GM19240 (cell line): ENCODE data around the gene STK17B.

Source experiments
- DNase-seq: peaks from one replicate; pipeline ENCODE4 v3.0.0; 2011; ENCODE audit warnings: low spot score; ENCODE audit not compliant: insufficient read length

STK17B gene

DNA sequence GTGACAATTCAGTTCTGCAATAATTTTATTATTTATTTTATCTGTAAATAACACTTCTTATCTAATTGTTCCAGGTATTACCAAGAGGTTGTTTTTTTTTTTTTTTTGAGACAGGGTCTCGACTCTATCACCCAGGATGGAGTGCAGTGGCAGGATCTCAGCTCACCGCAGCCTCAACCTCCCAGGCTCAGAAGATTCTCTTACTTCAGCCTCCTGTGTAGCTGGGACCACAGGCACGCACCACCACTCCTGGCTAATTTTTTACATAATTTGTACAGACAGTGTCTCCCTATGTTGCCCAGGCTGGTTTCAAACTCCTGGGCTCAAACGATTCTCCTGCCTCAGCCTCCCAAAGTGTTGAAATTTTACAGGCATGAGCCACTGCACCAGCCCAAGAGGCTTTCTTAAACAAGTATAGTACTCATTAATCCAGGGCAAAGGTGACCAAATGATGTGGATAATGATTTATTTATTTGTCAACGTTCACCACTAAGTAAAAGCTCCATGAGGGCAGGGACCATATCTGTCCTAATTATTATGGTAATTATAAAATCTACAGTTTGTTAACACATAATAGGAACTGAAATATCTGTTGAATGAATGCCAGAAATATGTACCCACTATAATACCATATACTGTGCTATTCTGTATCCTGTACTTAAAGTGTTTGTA, 12.0 kb downstream of the STK17B start:
- DNase-seq = no peak

DNA sequence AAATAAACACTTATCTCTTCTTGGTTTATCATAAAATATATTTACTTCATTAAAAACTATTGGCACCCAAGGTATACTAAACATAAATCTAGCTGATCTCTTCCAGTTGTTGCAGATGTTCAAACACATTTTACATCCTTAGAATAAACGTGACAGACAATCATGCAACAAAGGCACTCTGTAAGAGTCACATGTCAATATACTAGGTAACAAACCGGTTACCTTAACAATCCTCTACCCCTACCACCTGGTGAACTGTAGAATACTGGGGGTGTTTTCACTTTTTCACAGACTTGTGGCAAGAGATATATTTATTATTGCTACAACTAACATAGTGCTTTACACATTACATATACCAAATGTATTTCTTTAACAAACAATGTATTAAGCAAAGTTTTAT, 15.8 kb downstream of the STK17B start:
- DNase-seq = no peak

DNA sequence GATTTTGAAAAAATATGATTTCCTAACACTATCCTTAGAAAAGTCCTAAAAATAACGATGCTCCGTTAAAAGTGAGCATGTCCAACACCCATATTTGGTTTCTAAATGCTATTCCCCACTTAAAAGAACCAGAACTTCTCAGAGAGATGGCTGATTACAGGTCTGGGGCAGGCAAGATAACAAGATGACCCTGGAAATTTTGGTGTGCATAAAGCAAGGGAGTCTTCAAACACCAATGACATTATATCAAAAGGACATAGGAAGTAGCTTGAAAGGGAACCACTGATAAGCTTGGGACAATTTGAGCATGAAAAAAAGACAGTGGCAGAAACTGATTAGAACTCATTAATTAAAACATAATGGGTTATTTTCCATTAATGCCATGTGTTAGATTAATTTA, 17.9 kb downstream of the STK17B start:
- no peak for DNase-seq

DNA sequence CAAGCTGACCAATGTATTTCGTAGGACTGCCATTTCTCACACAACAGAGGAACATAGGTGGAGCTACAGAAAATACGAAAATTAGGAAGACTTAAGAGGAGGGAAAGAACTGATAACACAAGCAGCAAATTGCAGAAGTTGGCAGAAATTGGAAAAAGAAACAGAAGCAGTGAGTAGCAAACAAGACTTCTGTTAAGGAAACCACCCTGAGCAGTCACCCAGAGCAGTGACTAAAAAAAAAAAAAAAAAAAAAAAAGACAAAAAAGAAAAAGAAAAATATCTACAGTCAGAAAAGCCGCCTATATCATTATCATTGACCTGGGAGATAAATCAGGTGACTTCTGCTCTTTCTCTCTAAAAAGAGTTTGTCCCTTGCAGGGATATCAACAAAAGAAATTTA, 21.4 kb downstream of the STK17B start:
- DNase-seq = no peak

DNA sequence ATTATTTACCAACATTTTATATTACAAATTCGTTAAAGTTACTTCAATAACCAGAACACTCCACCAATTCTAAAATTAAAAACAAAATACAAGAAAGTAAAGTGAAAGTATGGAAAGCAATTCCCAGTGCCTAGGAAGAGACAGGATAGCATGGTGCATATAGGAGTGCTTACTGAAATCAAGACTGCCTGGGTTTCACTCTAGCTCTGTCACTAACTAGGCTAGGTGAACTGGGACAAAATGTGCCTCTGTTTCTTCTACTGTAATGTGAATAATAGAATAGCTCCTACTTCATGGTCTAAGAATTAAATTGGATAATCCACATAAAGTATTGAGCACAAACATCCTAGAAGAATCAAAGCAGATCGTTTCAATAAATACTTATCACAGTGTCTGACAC, 22.6 kb downstream of the STK17B start:
- no peak for DNase-seq

DNA sequence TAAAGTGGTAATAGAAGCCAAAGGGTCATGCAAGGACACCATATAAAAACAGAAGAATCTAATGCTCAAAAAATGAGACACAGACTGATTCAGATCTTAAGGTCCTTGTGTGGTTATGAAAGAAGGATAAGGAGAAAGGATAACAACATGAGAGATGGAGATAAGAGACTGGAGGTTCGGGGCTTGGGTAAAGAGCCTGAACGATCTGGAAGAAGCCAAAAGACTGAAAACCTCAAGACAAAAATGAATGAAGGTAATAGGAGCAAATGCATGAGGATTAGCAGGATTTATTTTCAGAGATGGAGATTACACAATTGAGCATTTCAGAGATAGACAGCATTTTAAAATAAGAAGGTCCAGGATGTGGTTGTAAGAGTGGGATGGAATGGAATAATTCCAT, 26.1 kb downstream of the STK17B start:
- no peak for DNase-seq

DNA sequence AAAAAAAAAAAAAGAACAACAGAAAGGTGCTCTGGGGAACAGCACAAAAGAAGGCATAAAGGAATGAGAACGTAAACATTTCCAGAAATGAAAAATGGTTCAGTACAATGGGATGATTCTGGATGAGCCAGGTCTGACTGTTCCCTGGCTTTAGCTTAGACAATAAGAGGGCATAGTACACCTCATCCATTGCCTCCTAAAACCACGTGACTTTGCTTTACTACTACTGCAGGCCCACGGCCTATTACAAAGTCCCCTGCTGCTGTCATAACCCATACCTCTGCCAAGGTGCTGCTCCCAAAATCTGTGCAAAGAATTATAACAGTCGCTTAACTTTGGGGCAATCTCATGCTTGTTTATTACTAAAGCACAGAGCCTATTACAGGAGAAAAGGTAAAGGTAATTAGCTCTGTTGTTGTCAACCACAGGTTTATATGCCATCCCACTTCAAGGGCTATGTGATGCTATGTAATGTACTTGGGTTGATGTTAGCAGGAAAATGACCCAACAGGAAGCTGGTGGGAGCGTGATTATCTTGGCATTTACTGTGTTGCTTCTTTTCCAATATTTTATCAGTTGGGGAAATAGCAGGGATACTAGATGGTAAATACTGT, 26.8 kb downstream of the STK17B start:
- no peak for DNase-seq

DNA sequence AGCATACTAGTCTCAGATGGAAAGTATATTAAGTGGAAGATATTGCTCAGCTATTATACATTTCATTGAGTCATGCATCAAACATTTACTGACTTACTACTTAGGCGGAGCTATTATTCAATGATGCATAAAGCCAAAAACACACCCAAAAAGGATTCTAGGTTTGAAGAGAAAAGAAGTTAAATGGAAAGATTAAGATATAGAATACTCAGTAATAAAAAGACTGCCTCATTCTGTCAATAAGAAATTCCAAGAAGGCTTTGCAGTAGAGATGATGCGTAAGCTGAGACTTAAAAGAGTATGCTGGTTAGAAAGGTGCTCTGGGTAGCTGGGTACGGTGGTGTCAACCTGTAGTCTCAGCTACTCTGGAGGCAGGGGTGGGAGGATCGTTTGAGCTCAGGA, 27.6 kb downstream of the STK17B start:
- no peak for DNase-seq

DNA sequence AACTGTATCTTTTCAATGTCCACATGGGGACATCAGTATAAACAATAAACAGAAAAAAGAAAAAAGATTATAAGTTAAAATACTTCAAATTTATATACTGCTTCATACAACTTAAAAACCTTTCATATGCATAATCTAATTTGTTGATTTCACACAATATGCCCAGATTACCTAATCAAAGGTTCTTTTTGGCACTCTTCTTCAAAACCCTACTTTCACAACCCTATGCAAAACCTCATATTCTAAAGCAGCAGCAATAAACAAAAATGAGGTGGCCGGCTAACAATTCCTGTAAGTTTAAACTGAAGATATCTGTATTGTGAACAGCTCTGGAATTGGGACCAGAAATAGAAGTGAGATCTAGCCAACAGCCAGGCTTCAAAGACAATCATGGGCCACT, 28.6 kb downstream of the STK17B start:
- no peak for DNase-seq

DNA sequence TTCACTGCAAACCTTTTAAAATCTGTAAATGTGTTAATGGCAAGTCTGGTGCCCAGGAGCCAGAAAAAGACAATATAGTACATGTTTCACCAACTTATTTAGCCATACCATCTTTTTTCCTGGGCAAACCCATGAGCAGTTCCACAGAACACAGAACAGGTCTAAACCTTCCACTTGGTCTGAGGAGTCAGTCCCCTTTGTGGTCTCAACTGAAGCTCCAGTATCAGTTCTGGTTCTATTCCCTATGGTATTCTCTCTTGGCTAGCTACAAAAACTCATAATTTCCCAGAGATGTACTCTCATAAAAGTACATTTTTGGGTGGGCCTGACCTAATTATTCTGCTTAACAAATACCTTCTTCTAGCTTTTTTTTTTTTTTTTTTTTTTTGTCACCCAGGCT, 31.2 kb downstream of the STK17B start:
- DNase-seq = no peak

DNA sequence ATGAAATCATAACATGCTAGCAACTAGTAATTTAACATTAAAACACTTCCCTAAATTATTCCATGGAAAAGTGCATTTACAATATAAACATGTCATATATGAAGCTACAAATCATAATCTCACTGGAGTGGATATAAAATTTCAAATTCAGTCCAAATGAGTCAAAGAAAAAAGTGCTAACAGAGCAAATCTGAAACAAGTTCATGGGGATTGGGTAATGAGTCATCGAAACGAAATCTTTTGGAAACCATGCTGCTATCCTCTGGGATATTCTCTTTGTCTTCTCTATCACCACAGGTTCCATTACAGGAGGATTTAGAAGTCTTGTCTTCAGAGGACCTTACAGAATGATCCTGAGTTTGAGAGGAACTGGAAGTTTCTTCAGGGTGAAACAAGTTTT, 34.1 kb downstream of the STK17B start:
- no peak for DNase-seq

DNA sequence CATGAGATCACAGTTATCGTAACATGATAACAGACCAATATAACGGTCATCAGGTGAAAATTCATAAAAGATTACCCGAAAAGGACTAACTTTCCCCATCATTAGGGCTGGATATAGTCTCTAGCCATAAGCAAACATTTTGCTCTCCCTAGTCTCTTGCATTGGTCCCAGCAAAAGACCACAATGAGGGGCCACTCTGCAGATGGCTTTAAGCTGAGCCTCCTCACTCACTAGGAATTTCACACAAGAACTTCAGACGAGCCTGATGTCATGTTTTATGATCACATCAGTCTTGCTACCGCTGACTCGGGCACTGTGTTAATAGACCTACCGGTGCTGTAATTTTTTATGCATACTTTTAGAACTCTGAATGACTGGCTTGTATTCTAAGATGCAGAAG, 35.2 kb downstream of the STK17B start:
- DNase-seq = no peak

DNA sequence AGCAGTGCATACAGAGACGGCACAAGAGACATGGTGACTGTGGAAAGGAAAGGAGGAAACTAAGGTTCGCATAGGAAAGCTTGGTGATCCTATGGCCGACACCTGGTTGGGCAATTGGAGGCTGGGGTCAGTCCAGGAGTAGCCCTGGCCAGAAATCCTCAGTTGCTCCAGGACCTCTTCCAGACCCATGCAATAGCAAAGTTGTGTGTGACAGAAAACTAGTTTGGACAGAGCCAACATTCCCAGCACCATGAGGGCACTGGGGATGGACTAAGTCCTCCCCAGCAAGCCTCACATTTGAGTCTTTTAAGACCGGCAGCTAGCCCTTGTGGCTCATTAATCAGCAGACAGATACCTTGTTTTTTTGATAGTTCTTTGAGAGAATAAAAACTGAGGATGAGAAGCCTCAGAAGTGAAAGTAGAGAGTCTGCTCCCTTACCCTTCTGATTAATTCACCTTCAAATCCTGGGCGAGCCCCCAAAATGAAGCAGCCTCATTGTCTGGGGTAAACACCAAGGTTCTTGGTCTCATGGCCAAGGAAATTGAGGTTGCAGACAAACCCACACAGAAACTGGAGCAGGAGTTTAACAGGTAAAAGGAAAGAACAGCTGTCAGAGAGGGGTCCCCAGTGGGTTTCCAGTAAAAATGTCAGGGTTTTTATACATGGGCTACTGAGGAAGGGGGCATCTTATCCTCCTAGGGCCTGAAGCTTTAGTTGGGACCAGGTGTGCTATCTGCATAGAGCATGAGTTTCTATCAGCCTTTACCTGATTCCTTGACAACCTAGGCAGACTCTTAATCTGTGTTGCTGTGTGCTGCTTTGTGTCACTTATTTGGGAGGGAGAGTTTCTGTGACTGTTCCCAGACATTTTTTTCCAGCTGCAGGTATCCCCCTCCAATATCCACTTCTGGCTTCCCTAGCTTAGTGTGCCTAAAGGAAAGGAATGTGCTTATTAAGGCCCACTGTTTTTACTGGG, 39.1 kb downstream of the STK17B start:
- no peak for DNase-seq

DNA sequence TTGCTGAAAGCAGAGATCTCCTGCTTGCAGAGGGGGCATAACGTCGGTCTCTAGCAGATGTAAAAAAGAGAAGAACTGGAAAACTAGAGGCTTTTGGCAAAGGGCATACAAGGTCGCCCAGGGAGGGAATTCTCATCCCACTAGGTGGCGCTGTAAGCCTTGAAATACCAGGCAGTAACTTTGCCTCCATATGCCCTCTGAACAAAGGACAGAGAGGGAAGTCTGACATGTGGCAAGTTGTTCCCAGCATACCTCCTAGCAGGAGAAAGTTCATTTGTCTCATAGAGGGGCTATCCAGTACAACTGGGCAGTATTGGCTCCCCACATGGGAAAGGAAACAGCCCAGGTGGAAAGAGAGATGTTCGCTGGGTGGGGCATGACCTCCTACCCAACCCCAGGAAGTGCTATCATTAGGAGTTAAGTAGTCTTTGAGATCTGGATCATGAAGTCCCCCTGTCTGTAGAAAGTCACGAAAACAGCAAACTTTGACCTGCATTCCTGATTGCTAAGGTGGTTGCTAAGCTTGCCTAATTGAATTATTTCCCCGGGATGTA, 39.9 kb downstream of the STK17B start:
- no peak for DNase-seq

DNA sequence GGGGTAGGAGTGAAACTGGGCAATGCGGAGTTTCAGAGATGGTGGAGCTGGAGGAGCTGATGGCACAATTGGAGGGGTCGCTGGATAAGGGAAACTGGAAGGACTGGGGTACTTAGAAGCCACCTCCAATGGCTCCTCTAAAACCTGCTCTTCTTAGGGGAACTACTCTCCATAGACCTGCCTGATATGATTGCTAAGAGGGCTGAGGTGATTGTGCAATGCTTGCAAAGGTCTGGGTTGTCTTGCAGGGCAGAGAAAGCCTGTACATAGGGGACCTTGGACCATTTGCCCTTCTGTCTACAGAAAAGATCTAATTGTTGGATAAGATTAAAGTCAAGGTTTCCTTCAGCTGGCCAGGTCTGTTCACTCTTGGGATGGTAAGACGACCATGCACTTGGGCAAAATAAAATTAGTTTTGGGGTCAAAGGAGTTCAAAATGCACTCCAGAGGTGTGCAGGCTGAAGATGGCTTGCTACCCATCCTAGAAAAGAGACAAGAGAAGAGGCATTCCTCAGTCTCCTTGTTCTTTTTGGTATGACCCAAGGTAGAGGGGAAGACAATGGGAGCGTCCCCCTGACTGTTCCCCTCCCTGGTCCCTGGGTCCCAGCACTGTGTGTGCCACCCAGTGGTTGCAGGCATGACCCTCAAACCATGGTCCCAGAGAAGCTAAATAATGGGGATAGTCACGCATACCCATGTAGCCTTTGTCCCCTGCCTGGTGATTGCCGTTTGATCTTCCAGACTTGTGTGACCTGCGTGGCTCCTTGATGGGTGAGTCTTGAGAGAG, 41.1 kb downstream of the STK17B start:
- DNase-seq = no peak

DNA sequence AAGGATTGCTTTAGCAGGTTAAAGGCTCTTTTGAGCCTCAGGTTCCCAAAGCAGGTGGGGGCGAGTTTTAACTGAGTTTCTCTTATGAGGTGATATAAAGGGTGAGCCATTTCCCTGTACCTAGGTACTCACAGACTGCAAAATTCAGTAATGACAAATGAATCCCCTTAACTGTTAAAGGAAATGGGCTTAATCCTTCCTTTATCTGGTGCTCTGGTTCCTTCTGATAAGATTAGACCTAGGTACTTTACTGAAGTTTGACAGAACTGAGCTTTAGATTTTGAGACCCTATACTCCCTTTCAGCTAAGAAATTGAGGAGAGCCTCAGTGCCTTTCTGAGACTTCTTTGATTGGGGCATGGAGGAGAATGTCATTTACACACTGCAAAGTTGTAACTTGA, 42.6 kb downstream of the STK17B start:
- no peak for DNase-seq

DNA sequence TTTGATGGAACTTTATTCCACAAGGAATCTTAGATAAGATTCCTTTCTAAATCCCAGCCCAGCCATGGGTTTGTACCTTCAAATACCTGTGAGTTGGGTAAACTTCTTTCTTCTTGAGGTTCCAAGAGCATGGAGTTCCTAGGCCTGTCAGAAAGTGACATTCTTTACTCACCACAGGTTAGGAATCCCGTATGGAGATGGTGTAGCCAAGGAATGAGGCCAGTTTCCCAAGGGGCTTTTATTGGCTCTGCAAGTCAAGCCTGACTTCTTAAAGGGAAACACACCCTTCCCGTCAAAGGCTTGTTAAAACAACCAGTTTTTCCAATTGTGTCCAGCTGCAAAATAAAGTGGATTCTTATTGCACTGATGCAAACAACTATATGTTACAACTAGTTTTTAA, 45.8 kb downstream of the STK17B start:
- DNase-seq = no peak

DNA sequence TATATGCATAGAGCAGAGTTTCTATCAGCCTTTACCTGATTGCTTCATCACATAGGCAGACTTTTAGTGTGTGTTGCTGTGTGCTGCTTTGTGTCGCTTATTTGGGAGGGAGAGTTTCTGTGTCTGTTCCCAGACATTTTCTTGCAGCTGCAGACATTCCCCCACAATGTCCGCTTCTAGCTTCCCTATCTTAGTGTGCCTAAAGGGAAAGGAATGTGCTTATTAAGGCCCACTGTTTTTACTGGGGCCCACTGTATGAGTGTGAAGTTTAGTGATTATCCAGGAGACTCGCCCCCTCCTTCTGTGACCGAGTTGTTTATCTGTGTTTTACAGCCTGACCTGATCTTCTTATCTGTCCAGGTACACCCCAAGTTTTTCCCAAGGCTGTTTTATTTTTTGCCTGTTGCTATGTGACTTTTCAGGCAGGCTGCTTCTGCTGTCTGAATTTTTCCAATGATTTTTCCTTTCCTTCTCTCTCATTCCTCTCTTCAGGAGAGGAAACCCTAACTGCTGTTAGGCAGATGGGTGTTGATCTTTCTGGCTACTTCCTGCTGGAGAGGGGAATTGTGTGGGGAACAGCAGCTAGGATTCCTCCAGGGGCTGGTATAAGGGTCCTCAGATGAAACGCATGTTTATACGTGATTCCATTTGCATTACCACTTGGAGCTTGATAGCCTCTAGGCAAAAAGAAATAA, 47.6 kb downstream of the STK17B start:
- DNase-seq = no peak

DNA sequence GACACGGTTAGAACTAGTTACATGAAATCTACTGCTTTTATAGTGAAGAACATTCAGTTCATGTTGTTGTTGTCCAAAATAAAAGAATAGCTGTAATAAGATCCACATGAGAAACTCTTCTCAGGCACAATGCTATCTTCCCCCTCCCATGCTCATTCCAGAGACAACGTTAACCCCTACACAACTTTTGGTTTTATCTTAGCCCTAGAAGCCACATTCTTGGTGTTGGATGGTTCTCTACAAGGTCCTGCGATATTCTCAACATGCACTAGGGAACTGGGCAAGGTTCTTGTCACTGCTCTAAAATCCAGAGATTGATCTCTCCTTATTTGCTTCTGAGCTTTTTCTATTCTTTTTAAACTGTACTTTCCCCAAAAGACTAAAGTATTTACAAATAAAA, 51.5 kb downstream of the STK17B start:
- no peak for DNase-seq

DNA sequence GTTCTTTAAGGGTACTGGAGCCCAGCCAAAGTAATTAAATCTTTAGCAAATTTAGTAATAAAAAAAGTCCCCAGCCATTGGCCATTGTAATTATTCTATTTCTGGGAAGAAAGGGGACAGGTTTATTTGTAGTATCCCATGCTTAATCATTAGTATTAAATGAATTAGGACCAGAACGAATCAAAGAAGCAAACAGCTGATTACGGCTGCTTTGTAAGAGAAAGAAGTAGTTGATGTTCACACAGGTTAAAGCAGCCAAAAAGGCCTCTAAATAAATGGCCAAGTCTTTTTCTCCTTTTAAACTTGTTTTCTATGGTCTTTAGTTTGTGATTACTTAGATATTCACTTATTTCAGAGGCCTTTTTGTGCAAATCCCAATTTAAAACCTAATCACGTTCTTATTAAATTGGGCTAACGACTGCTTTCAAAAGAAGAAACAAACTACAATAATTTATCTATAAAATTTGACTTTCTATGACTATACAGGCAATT, 54.1 kb downstream of the STK17B start:
- DNase-seq = no peak
